ENCODE data around the gene NDUFS2. TPM values are rescaled to one million over a fixed set of nuclear protein-coding genes. Genes with fewer than 3 reads are reported as not detected.

Gene NDUFS2
- total and polyA plus RNA-seq, 10 of the 15 experiments (the other 5 are each of a cell fraction or from before 2014, with no cell fraction given) = 66.5 to 215 (median 148) TPM

GRCh38 chr1:161195171-161195570, 7.0 kb upstream of the NDUFS2 start (continued):
- TF ChIP-seq PBX3 (IDR thresholded peaks at IDR 0.05; ENCODE audit: insufficient replicate concordance, low read depth, low read length) (no peak), IKZF2 (IDR thresholded peaks at IDR 0.05) (peak; percentile 85 to 86; a peak in 3 of 4 replicates), ZNF274 (IDR thresholded peaks at IDR 0.05; ENCODE audit: insufficient read depth, insufficient read length) (no peak), NFXL1 (IDR thresholded peaks at IDR 0.05; ENCODE audit: borderline replicate concordance) (no peak), WRNIP1 (IDR thresholded peaks at IDR 0.05; ENCODE audit: borderline replicate concordance, low read depth, low read length) (no peak), ZNF687 (IDR thresholded peaks at IDR 0.05) (no peak), BACH1 (IDR thresholded peaks at IDR 0.05; ENCODE audit: borderline replicate concordance) (peak; percentile 32; the same call in 1 of the 2 replicates), MTA3 (IDR thresholded peaks at IDR 0.05; ENCODE audit: borderline replicate concordance, low read length) (no peak), HDAC2 (IDR thresholded peaks at IDR 0.05) (no peak), BCL3 (IDR thresholded peaks at IDR 0.05; ENCODE audit: borderline replicate concordance, insufficient read depth, low read depth, low read length, poor library complexity, severe bottlenecking) (no peak), ATF3 (IDR thresholded peaks at IDR 0.05; ENCODE audit: borderline replicate concordance, extremely low read depth, low read depth, low read length) (no peak), RAD21 (IDR thresholded peaks at IDR 0.05; ENCODE audit: insufficient read depth, low read depth, low read length) (no peak), IKZF1 (conservative IDR thresholded peaks at IDR 0.05) (peak; percentile 92), SMARCA5 (IDR thresholded peaks at IDR 0.05) (0 out of 2 replicates have a peak, but pooled peaks have one; percentile 32), BRCA1 (IDR thresholded peaks at IDR 0.05; ENCODE audit: low read depth, low read length) (no peak), CBFB (IDR thresholded peaks at IDR 0.05; ENCODE audit: low read depth) (no peak), STAT1 (conservative IDR thresholded peaks at IDR 0.05) (no peak), SUPT20H (IDR thresholded peaks at IDR 0.05; ENCODE audit: borderline replicate concordance, control insufficient read depth, low read depth, low read length) (no peak), CBX3 (IDR thresholded peaks at IDR 0.05; ENCODE audit: borderline replicate concordance, low read depth) (no peak), RUNX3 (IDR thresholded peaks at IDR 0.05; ENCODE audit: low read length) (peak; percentile 27; the same call in 1 of the 2 replicates), ZZZ3 (IDR thresholded peaks at IDR 0.05; ENCODE audit: control insufficient read depth, insufficient read length, low read depth) (no peak), BMI1 (IDR thresholded peaks at IDR 0.05; ENCODE audit: borderline replicate concordance) (no peak), USF1 (IDR thresholded peaks at IDR 0.05; ENCODE audit: borderline replicate concordance, extremely low read length, insufficient read depth, low read depth, low read length) (no peak), HDGF (IDR thresholded peaks at IDR 0.05) (no peak)
